GM18505 (cell line): ENCODE data around the gene C1orf159.

Experiments
- ATAC-seq: cut with Tn5 transposase; IDR thresholded peaks from one replicate; pipeline ENCODE4 v1.9.1; 2021; ENCODE audit not compliant: unreplicated experiment
- POLR2A ChIP-seq: IDR thresholded peaks from 4 replicates; pipeline ENCODE4 v1.6.1; 2011; ENCODE audit warnings: borderline replicate concordance; ENCODE audit not compliant: insufficient read depth, insufficient read length; ENCODE audit errors: extremely low read depth

Gene C1orf159

GRCh38 chr1:1090424-1091343 is 25.2 kb downstream of the C1orf159 start:
- ATAC-seq, result no peak
- TF ChIP-seq POLR2A, result no peak

DNA sequence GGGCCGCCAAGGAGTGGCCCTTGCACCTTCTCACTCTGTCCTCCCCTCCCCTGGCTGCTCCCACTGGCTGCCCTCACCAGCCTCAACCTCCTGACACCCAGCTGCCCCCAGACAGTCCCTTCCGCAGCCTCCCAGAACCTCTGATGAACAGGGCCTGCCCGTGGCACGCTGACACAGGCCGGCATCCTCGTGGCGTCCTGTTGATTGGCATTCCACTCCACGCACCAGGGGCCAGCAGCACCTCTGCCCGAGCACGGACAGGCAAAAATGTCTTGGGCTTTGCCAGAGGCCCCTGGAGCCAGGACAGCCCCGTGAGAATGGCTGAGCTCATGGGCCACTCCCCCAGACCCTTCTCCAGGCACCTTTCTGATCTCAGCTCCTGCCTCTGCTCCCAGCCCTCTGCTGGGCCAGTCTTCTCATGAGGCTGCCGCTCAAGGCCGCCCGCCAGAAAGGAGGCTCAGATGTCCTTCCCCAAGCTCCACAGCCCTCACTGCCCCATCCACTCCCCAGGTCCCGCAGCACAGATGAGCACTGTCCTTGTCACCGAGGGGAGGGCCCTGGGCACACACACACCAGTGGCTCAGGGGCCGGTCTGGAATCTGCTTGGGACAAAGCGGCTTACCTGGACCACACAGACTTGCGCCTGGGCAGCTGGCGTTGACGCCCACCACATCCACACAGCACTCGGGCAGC is 26.0 kb downstream of the C1orf159 start:
- no peak for ATAC-seq
- no peak for TF ChIP-seq POLR2A

GRCh38 chr1:1088801-1089680 is 26.8 kb downstream of the C1orf159 start:
- ATAC-seq, result no peak
- no peak for TF ChIP-seq POLR2A

DNA sequence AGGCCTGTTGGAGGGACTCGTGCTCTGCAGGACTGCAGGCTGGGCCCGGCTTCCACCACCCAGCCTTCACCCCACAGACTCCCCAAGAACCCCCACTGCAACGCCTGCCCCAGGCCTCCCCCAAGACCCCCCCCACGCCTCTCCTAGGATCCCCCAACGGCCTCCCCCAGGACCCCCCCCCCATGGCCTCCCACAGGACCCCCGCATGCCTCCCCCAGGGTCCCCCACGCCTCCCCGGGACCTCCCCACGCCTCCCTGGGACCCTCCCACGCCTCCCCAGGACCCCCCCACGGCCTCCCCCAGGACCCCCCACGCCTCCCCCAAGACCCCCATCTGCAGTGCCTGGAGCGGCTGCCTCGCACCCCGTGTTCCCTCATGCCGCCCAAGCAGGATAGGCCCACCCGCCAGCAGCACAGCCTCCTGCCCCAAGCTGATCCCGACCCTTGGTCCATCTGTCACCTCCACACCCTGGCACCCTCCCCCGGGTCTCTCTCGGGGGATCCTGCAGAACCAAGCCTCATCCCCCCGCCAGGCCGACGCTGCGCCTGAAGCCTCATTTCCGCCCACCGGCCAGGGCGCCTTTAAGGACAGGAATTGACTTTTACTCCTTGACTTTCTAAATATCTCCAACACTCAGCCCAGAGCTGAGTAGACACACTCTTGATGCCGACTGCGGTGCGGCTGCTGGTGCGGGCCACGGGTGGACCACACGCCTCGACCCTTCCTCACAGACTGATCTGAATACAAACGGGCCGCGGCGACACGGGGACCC is 27.7 kb downstream of the C1orf159 start:
- TF ChIP-seq POLR2A, result no peak
- ATAC-seq, result no peak

DNA sequence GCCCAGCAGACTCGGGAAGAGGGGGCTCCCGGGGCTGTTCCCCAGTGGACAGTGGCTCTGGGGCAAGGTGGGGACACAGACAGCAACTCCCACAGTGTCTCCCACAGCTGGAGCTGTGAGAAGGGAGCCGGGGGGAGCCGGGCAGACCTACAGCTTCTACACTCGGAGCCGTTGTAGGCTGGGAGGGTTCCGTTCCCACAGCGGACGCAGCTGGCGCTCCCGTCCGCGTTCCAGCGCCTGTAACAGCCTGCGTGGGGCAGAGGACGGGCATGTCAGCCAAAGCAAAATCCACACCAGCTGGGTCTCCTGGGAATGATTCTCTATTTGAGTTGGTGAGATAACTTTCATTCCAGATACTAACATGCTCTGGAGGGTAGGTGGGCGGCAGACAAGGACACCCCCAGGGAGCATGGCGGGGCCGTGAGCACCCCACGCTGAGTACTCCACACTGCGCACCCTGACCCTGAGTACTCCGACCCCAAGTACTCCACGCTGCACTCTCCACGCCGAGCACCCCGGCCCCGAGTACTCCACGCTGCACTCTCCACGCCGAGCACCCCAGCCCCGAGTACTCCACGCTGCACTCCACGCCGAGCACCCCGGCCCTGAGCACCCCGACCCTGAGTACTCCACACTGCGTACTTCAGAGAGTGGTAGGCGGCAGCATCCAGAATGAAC is 28.4 kb downstream of the C1orf159 start:
- TF ChIP-seq POLR2A, result no peak
- no peak for ATAC-seq

- no peak for TF ChIP-seq POLR2A
- ATAC-seq, result no peak
These were observed 29.0 kb downstream of the C1orf159 start for GRCh38 chr1:1086911-1087341.

GRCh38 chr1:1085911-1086841 is 29.7 kb downstream of the C1orf159 start:
- no peak for ATAC-seq
- no peak for TF ChIP-seq POLR2A

GRCh38 chr1:1085171-1085841 is 30.6 kb downstream of the C1orf159 start:
- ATAC-seq, result no peak

DNA sequence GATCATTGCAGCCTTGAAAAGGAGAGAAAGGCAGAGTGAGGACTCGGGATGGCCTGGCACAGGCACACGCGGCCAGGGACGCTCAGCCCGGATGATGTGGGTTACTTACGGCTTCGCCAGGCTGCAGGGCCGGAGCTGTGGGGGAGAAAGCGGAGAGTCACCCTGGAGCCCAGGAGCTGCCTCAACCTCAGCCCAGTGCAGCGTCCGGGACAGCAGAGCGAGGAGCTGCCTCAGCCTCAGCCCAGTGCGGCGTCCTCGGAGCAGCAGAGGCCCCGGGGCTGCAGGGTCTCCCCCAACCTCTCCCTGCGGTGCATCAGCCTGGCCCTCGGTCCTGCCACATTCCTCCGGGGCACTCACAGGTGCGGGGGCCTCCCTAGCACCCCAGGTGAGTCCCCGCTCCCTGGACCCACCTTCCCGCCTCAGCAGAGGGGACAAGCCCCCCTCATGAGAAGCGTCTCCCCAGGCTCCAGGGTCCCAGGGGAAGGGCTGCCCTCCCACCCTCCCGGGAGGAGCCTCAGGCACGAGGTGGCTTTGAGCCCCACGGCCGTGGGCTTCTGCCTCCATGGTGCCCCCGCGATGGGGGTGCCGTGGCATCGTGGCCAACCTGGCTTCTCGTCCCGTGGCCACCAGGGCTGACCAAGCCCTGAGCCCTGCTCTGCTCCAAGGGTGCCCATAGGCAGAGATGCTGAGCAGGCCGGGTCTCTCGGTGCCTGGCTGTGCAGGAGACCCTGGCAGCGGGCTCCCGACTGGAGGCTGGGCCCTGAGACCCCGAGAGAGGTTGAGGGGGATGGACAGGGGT is 31.3 kb downstream of the C1orf159 start:
- no peak for TF ChIP-seq POLR2A

More at GRCh38 chr1:1085171-1085841, 30.6 kb downstream of the C1orf159 start:
- TF ChIP-seq POLR2A, result no peak

GRCh38 chr1:1083416-1084371 is 32.2 kb downstream of the C1orf159 start:
- no peak for ATAC-seq
- no peak for TF ChIP-seq POLR2A

More for the DNA sequence above, 31.3 kb downstream of the C1orf159 start:
- no peak for ATAC-seq
